HEK293T (cell line): Measurements from ENCODE around the gene TMEM165.

Source experiments
- CTCF ChIA-PET: fragments of 350-600 bp; formaldehyde crosslinking; extraction: SDS; loops from one replicate; lab custom pipeline; 2021; ENCODE audit warnings: antibody characterized with exemption, inconsistent platforms; lab: Yijun Ruan, JAX
- POLR2A ChIA-PET: fragments of 350-600 bp; formaldehyde crosslinking; extraction: SDS; loops from one replicate; lab custom pipeline; 2020; ENCODE audit warnings: antibody characterized with exemption, inconsistent platforms; lab: Yijun Ruan, JAX
- DNase-seq: peaks from one replicate; pipeline ENCODE4 v3.0.0; 2012; ENCODE audit warnings: mixed read lengths; ENCODE audit errors: extremely low spot score
- ARNT ChIP-seq: fragments of 450-650 bp; IDR thresholded peaks from 2 replicates; pipeline ENCODE4 v1.6.1; 2017; ENCODE audit warnings: mild to moderate bottlenecking
- BHLHE40 ChIP-seq: fragments of 450-650 bp; IDR thresholded peaks from 2 replicates; pipeline ENCODE4 v1.6.1; 2016; ENCODE audit warnings: mild to moderate bottlenecking, moderate library complexity, borderline replicate concordance
- CTBP1 ChIP-seq: fragments of 450-650 bp; IDR thresholded peaks from 2 replicates; pipeline ENCODE4 v1.6.1; 2016; ENCODE audit warnings: borderline replicate concordance
- ELF4 ChIP-seq: fragments of 450-650 bp; IDR thresholded peaks from 2 replicates; pipeline ENCODE4 v1.6.1; 2017; ENCODE audit warnings: antibody characterized with exemption
- FOXA1 ChIP-seq: fragments of 450-650 bp; IDR thresholded peaks from 2 replicates; pipeline ENCODE4 v1.6.1; 2016; ENCODE audit warnings: mild to moderate bottlenecking
- FOXK2 ChIP-seq: fragments of 450-650 bp; IDR thresholded peaks from 2 replicates; pipeline ENCODE4 v1.6.1; 2016; ENCODE audit warnings: mild to moderate bottlenecking
- FOXM1 ChIP-seq: fragments of 450-650 bp; IDR thresholded peaks from 2 replicates; pipeline ENCODE4 v1.6.1; 2017; ENCODE audit warnings: mild to moderate bottlenecking, borderline replicate concordance
- HDGF ChIP-seq: fragments of 450-650 bp; IDR thresholded peaks from 2 replicates; pipeline ENCODE4 v1.6.1; 2017; ENCODE audit warnings: antibody characterized with exemption, borderline replicate concordance
- L3MBTL2 ChIP-seq: fragments of 450-650 bp; conservative IDR thresholded peaks from 2 replicates; pipeline ENCODE4 v1.6.1; 2016; ENCODE audit warnings: mild to moderate bottlenecking
- LEF1 ChIP-seq: fragments of 450-650 bp; IDR thresholded peaks from 2 replicates; pipeline ENCODE4 v1.6.1; 2017; ENCODE audit warnings: mild to moderate bottlenecking, borderline replicate concordance
- NFRKB ChIP-seq: fragments of 450-650 bp; IDR thresholded peaks from 2 replicates; pipeline ENCODE4 v1.6.1; 2016; ENCODE audit warnings: mild to moderate bottlenecking, moderate library complexity
- PKNOX1 ChIP-seq: fragments of 450-650 bp; IDR thresholded peaks from 2 replicates; pipeline ENCODE4 v1.6.1; 2016
- SP1 ChIP-seq: fragments of 450-650 bp; IDR thresholded peaks from 2 replicates; pipeline ENCODE4 v1.6.1; 2017
- SUZ12 ChIP-seq: fragments of 450-650 bp; IDR thresholded peaks from 2 replicates; pipeline ENCODE4 v1.6.1; 2016; ENCODE audit warnings: mild to moderate bottlenecking
- TARDBP ChIP-seq: fragments of 450-650 bp; IDR thresholded peaks from 2 replicates; pipeline ENCODE4 v1.6.1; 2016
- ZNF384 ChIP-seq: fragments of 450-650 bp; IDR thresholded peaks from 2 replicates; pipeline ENCODE4 v1.6.1; 2016

The TMEM165 gene

GRCh38 chr4:55410431-55410830, 14.7 kb downstream of the TMEM165 start:
- POLR2A ChIA-PET: no interaction called here
- CTCF ChIA-PET: interaction anchor here (0.8 kb wide), 1 partner anchor 12 kb away, joined by 3 read pairs; no protein-coding TSS in a partner anchor
- no peak for DNase-seq
- TF ChIP-seq TARDBP: no peak
- TF ChIP-seq FOXK2: no peak
- TF ChIP-seq ELF4: no peak
- TF ChIP-seq SUZ12: no peak

- no peak for DNase-seq
- ChIA-PET CTCF (no interaction called here), POLR2A (no interaction called here)
- TF ChIP-seq TARDBP (no peak), ELF4 (no peak), SUZ12 (no peak), FOXK2 (no peak), PKNOX1 (no peak), FOXA1 (no peak), HDGF (no peak), ARNT (no peak), L3MBTL2 (no peak), LEF1 (no peak), NFRKB (no peak), CTBP1 (no peak), ZNF384 (no peak), FOXM1 (no peak), SP1 (no peak), BHLHE40 (no peak)
Measured at GRCh38 chr4:55411621-55412020, 15.9 kb downstream of the TMEM165 start.

- no peak for DNase-seq
- POLR2A ChIA-PET: no interaction called here
- TF ChIP-seq ELF4: no peak
- no peak for TF ChIP-seq PKNOX1
- TF ChIP-seq TARDBP: no peak
- no peak for TF ChIP-seq CTBP1
- no peak for TF ChIP-seq FOXK2
- TF ChIP-seq NFRKB: no peak
- TF ChIP-seq SP1: no peak
- CTCF ChIA-PET: no interaction called here
Measured at GRCh38 chr4:55416176-55416575, 20.4 kb downstream of the TMEM165 start.

- DNase-seq: no peak
- CTCF ChIA-PET: no interaction called here
- TF ChIP-seq LEF1 (no peak), PKNOX1 (no peak), L3MBTL2 (no peak), SP1 (no peak), BHLHE40 (no peak), SUZ12 (no peak), FOXM1 (no peak), ZNF384 (no peak), FOXK2 (no peak)
- POLR2A ChIA-PET: no interaction called here
Measured at GRCh38 chr4:55424791-55425190, 29.0 kb downstream of the TMEM165 start.

- no peak for TF ChIP-seq ZNF384
- TF ChIP-seq ARNT: no peak
- TF ChIP-seq FOXM1: no peak
- TF ChIP-seq LEF1: no peak
- no peak for TF ChIP-seq TARDBP
- TF ChIP-seq ELF4: no peak
- TF ChIP-seq FOXA1: no peak
- TF ChIP-seq SP1: no peak
- no peak for TF ChIP-seq L3MBTL2
- no peak for TF ChIP-seq NFRKB
- no peak for TF ChIP-seq FOXK2
- no peak for TF ChIP-seq PKNOX1
- no peak for TF ChIP-seq CTBP1
- no peak for TF ChIP-seq HDGF
- TF ChIP-seq SUZ12: no peak
- TF ChIP-seq BHLHE40: no peak
- ChIA-PET CTCF (no interaction called here), POLR2A (no interaction called here)
- no peak for DNase-seq
Measured at GRCh38 chr4:55431710-55432336, 36.1 kb downstream of the TMEM165 start.

GRCh38 chr4:55435141-55435841, 39.5 kb downstream of the TMEM165 start:
- no peak for DNase-seq
- CTCF ChIA-PET: interaction anchor here (0.6 kb wide), 1 partner anchor 26 kb away, joined by 3 read pairs; no protein-coding TSS in a partner anchor
- POLR2A ChIA-PET: no interaction called here
- no peak for TF ChIP-seq FOXK2
- no peak for TF ChIP-seq PKNOX1
